MCF 10A (cell line): ENCODE data around the gene ZBTB22. TPM values are rescaled to one million over a fixed set of nuclear protein-coding genes. Genes with fewer than 3 reads are reported as not detected.
"Not testable (repeated sequence)": the region's sequence is repeated elsewhere in the genome, so short reads cannot be mapped to it uniquely, and the experiment has no call there.

Experiments
- BruUV-seq: library from RNA; stranded (reverse); fragments of 400-500 nt; replicated peaks from 2 replicates; lab custom pipeline; 2021; lab: Mats Ljungman, UMichigan
- CTCF ChIA-PET: fragments of 300-600 bp; sonication (Branson Sonifier 250); formaldehyde crosslinking; extraction: SDS; loops from one replicate; lab custom pipeline; 2021; ENCODE audit warnings: antibody characterized with exemption, inconsistent platforms; lab: Yijun Ruan, JAX
- POLR2A ChIA-PET: fragments of 300-600, 350-650 bp; sonication (Branson Sonifier 250); formaldehyde crosslinking; extraction: SDS; loops from one replicate; lab custom pipeline; 2020; ENCODE audit warnings: antibody characterized with exemption, inconsistent platforms; lab: Yijun Ruan, JAX
- DNase-seq: peaks from one replicate; pipeline ENCODE4 v3.0.0-alpha.2; 2018; ENCODE audit not compliant: unreplicated experiment
- H3K27ac Mint-ChIP-seq: one replicate; pipeline ENCODE4 v1.8.0; 2022; ENCODE audit warnings: mild to moderate bottlenecking, low read depth, mixed read lengths; ENCODE audit not compliant: unreplicated experiment
- H3K27me3 Mint-ChIP-seq: one replicate; pipeline ENCODE4 v1.8.0; 2022; ENCODE audit warnings: mixed read lengths; ENCODE audit not compliant: insufficient read depth, unreplicated experiment
- H3K36me3 Mint-ChIP-seq: one replicate; pipeline ENCODE4 v1.8.0; 2022; ENCODE audit warnings: mild to moderate bottlenecking, moderate library complexity, mixed read lengths; ENCODE audit not compliant: insufficient read depth, unreplicated experiment
- H3K4me1 Mint-ChIP-seq: one replicate; pipeline ENCODE4 v1.8.0; 2022; ENCODE audit warnings: mixed read lengths; ENCODE audit not compliant: insufficient read depth, unreplicated experiment
- H3K4me3 Mint-ChIP-seq: one replicate; pipeline ENCODE4 v1.8.0; 2022; ENCODE audit warnings: mild to moderate bottlenecking, moderate library complexity, mixed read lengths; ENCODE audit not compliant: unreplicated experiment
- H3K9me3 Mint-ChIP-seq: one replicate; pipeline ENCODE4 v1.8.0; 2022; ENCODE audit warnings: mixed read lengths; ENCODE audit not compliant: unreplicated experiment
- intact Hi-C: fragments of 100-400 bp; cut with micrococcal nuclease; formaldehyde crosslinking; loops from 2 replicates; pipeline ENCODE4 v1.14.1; 2022
- total RNA-seq: library from RNA; stranded (reverse); gene quantifications from 2 replicates; pipeline ENCODE4 v1.2.3, GENCODE V29; 2022
- TF ChIP-seq, protein P1 (sequence below): fragments of 200-600 bp; IDR thresholded peaks from one replicate; pipeline ENCODE4 v1.8.0; 2022; ENCODE audit warnings: antibody characterized with exemption, mild to moderate bottlenecking; ENCODE audit not compliant: unreplicated experiment

The ZBTB22 gene
- total RNA-seq, 1 experiment from 2014 or later: 12.3 TPM

GRCh38 chr6:33359331-33359730, 41.8 kb upstream of the ZBTB22 start:
- BruUV-seq: no TSS peak
- H3K36me3 Mint-ChIP-seq: no peaks in the 10 kb centered on the region
- H3K9me3 Mint-ChIP-seq: no peaks in the 10 kb centered on the region
- no peaks in the 10 kb centered on the region for H3K27me3 Mint-ChIP-seq
- ChIA-PET POLR2A (interaction anchor here (0.9 kb wide), 1 partner anchor 32 kb away, joined by 3 read pairs; no protein-coding TSS in a partner anchor), CTCF (no interaction called here)
- intact Hi-C loops: no loop called here
- no peak overlapping the region for H3K4me3 Mint-ChIP-seq
- H3K4me1 Mint-ChIP-seq: peaks cover 1% of the 10 kb centered on the region
- TF ChIP-seq, protein P1, sequence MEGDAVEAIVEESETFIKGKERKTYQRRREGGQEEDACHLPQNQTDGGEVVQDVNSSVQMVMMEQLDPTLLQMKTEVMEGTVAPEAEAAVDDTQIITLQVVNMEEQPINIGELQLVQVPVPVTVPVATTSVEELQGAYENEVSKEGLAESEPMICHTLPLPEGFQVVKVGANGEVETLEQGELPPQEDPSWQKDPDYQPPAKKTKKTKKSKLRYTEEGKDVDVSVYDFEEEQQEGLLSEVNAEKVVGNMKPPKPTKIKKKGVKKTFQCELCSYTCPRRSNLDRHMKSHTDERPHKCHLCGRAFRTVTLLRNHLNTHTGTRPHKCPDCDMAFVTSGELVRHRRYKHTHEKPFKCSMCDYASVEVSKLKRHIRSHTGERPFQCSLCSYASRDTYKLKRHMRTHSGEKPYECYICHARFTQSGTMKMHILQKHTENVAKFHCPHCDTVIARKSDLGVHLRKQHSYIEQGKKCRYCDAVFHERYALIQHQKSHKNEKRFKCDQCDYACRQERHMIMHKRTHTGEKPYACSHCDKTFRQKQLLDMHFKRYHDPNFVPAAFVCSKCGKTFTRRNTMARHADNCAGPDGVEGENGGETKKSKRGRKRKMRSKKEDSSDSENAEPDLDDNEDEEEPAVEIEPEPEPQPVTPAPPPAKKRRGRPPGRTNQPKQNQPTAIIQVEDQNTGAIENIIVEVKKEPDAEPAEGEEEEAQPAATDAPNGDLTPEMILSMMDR: no peak
- no peak overlapping the region for H3K27ac Mint-ChIP-seq
- DNase-seq: no peak

DNA sequence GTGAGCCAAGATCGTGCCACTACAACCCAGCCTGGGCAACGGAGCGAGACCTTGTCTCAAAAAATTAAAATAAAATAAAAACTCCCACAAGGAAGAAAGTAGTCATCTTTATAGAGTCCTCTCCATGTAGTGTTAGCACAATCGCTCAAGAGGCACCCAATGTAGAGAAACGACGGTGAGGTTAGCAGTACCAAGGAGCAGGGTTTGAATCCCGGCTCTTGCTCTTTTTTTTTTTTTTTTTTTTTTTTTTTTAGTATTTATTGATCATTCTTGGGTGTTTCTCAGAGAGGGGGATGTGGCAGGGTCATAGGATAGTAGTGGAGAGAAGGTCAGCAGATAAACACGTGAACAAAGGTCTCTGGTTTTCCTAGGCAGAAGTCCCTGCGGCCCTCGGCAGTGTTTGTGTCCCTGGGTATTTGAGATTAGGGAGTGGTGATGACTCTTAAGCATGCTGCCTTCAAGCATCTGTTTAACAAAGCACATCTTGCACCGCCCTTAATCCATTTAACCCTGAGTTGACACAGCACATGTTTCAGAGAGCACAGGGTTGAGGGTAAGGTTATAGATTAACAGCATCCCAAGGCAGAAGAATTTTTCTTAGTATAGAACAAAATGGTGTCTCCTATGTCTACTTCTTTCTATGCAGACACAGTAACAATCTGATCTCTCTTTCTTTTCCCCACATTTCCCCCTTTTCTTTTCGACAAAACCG, 39.8 kb upstream of the ZBTB22 start:
- H3K4me1 Mint-ChIP-seq, H3K27me3 Mint-ChIP-seq, POLR2A ChIA-PET, BruUV-seq, H3K27ac Mint-ChIP-seq, H3K4me3 Mint-ChIP-seq, DNase-seq, H3K36me3 Mint-ChIP-seq, intact Hi-C loops, H3K9me3 Mint-ChIP-seq: not testable (repeated sequence)
- CTCF ChIA-PET: interaction anchor here (0.7 to 0.8 kb wide), 2 partner anchors 12 to 17 kb away, joined by 3 read pairs; no protein-coding TSS in a partner anchor

GRCh38 chr6:33356295-33356694, 38.8 kb upstream of the ZBTB22 start:
- no peaks in the 10 kb centered on the region for H3K4me1 Mint-ChIP-seq
- intact Hi-C loops: no loop called here
- no TSS peak for BruUV-seq
- H3K27ac Mint-ChIP-seq: no peak overlapping the region
- ChIA-PET CTCF (interaction anchor here (0.6 to 0.8 kb wide), 3 partner anchors 11 to 1216 kb away, joined by 3 read pairs; no protein-coding TSS in a partner anchor), POLR2A (interaction anchor here (0.6 kb wide), 1 partner anchor 10 kb away, joined by 3 read pairs; no protein-coding TSS in a partner anchor)
- H3K9me3 Mint-ChIP-seq: no peaks in the 10 kb centered on the region
- H3K27me3 Mint-ChIP-seq: no peaks in the 10 kb centered on the region
- DNase-seq: no peak
- H3K36me3 Mint-ChIP-seq: no peaks in the 10 kb centered on the region
- TF ChIP-seq, protein P1: no peak
- H3K4me3 Mint-ChIP-seq: no peak overlapping the region

DNA sequence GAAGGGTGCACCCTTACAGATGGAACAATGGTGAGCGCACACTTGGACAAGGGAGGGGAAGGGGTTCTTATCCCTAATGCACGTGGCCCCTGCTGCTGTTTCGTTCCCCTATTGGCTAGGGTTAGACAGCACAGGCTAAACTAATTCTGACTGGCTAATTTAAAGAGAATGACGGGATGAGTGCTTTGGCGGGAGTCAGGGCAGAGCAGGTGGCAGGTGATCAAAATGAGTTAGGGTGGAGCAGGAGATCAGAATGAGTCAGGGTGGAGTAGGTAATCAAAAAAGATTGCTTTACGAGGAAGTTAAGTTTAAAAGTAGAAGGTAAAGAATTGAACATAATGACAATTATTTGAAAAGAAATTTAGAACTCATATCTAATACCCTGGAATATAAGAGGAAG, 38.3 kb upstream of the ZBTB22 start:
- ChIA-PET CTCF (interaction anchor here (1.9 kb wide), 1 partner anchor 11 kb away, joined by 10 read pairs; no protein-coding TSS in a partner anchor), POLR2A (interaction anchor here (0.6 kb wide), 1 partner anchor 10 kb away, joined by 3 read pairs; no protein-coding TSS in a partner anchor)
- DNase-seq, H3K36me3 Mint-ChIP-seq, H3K27ac Mint-ChIP-seq, H3K9me3 Mint-ChIP-seq, H3K4me3 Mint-ChIP-seq, H3K4me1 Mint-ChIP-seq, intact Hi-C loops, H3K27me3 Mint-ChIP-seq, BruUV-seq: not testable (repeated sequence)

- ChIA-PET POLR2A (interaction anchor here (0.7 to 3.9 kb wide), 2 partner anchors 27 to 56 kb away, joined by 4 to 19 read pairs; no protein-coding TSS in a partner anchor), CTCF (interaction anchor here (0.7 kb wide), 1 partner anchor 183 kb away, joined by 3 read pairs; no protein-coding TSS in a partner anchor)
- TF ChIP-seq, protein P1: no peak
- Mint-ChIP-seq H3K9me3 (no peaks in the 10 kb centered on the region), H3K27me3 (no peaks in the 10 kb centered on the region), H3K27ac (peak overlapping the region; percentile 35), H3K4me3 (no peak overlapping the region), H3K36me3 (no peaks in the 10 kb centered on the region), H3K4me1 (peaks cover 15% of the 10 kb centered on the region)
- BruUV-seq: no TSS peak
- no peak for DNase-seq
- intact Hi-C loops: loop anchor here (5.0 kb wide), 1 partner anchor 66 kb away; no protein-coding TSS in a partner anchor
Observed at GRCh38 chr6:33347816-33348215, 30.3 kb upstream of the ZBTB22 start.

DNA sequence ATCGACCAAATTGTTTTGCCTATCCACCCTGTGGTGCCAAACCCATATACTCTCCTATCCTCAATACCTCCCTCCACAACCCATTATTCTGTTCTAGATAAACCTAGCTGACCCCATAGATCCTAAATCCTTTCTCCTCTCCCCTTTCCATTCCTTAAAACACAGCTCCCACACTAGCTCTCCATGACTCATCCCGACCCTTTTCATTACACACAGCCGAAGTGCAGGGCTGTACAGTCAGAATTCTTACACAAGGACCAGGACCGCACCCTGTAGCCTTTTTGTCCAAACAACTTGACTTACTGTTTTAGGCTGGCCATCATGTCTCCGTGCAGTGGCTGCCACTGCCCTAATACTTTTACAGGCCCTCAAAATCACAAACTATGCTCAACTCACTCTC, 29.4 kb upstream of the ZBTB22 start:
- H3K4me3 Mint-ChIP-seq, H3K9me3 Mint-ChIP-seq, H3K27me3 Mint-ChIP-seq, BruUV-seq, H3K36me3 Mint-ChIP-seq: not testable (repeated sequence)
- ChIA-PET POLR2A (interaction anchor here (0.6 to 3.9 kb wide), 5 partner anchors 28 to 1078 kb away, joined by 3 to 19 read pairs (median 4); no protein-coding TSS in a partner anchor), CTCF (interaction anchor here (0.7 kb wide), 1 partner anchor 14 kb away, joined by 3 read pairs; no protein-coding TSS in a partner anchor)
- H3K27ac Mint-ChIP-seq: peak overlapping the region; percentile 35
- peak; percentile 55 for DNase-seq
- intact Hi-C loops: loop anchor here (5.0 kb wide), 1 partner anchor 65 kb away; no protein-coding TSS in a partner anchor
- H3K4me1 Mint-ChIP-seq: peaks cover 15% of the 10 kb centered on the region
